A673 (cell line): ENCODE measurements around the gene CHD2.

Source experiments
- EZH2 ChIP-seq: fragments of 200-600 bp; sonication (generic); IDR thresholded peaks from 2 replicates; pipeline ENCODE4 v1.6.1; 2017; ENCODE audit warnings: borderline replicate concordance, low read depth, mild to moderate bottlenecking, mixed read lengths, antibody characterized with exemption, low read length; ENCODE audit not compliant: poor library complexity, severe bottlenecking
- TF ChIP-seq, protein P1 (sequence below): fragments of 300-800, 200-600 bp; sonication (generic); conservative IDR thresholded peaks from 2 replicates; pipeline ENCODE4 v1.5.1; 2017; ENCODE audit warnings: low read depth, mild to moderate bottlenecking, antibody characterized with exemption, low read length, moderate library complexity, mixed read lengths

DNA sequence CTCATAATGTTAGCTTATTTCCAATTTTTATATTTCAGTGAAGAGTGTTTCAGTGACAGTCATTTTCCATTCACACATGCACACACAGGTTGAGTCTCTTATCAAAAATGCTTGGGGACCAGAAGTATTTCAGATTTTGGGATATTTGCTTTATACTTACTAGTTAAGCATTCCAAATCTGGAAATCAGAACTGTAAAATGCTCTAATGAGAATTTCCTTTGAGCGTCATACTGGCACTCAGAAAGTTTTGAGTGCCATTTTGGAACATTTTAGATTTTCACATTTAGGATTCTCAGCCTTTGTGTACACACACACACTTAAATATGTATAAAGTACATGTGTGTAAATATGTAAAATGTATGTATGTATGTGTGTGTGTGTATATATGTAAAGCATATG lies 71.0 kb downstream of the CHD2 start:
- TF ChIP-seq, protein P1, sequence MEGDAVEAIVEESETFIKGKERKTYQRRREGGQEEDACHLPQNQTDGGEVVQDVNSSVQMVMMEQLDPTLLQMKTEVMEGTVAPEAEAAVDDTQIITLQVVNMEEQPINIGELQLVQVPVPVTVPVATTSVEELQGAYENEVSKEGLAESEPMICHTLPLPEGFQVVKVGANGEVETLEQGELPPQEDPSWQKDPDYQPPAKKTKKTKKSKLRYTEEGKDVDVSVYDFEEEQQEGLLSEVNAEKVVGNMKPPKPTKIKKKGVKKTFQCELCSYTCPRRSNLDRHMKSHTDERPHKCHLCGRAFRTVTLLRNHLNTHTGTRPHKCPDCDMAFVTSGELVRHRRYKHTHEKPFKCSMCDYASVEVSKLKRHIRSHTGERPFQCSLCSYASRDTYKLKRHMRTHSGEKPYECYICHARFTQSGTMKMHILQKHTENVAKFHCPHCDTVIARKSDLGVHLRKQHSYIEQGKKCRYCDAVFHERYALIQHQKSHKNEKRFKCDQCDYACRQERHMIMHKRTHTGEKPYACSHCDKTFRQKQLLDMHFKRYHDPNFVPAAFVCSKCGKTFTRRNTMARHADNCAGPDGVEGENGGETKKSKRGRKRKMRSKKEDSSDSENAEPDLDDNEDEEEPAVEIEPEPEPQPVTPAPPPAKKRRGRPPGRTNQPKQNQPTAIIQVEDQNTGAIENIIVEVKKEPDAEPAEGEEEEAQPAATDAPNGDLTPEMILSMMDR = no peak
- no peak for TF ChIP-seq EZH2
